ENCODE measurements around the gene UBE2Z. TPM values are rescaled to one million over a fixed set of nuclear protein-coding genes. Genes with fewer than 3 reads are reported as not detected.
A peak's percentile ranks its signal among the peaks of the same experiment; 100 is the strongest.

UBE2Z gene
- total and polyA plus RNA-seq, 2 of the 8 experiments (the other 6 are each of a cell fraction or from before 2014, with no cell fraction given), result 73.4 to 75.9 TPM

DNA sequence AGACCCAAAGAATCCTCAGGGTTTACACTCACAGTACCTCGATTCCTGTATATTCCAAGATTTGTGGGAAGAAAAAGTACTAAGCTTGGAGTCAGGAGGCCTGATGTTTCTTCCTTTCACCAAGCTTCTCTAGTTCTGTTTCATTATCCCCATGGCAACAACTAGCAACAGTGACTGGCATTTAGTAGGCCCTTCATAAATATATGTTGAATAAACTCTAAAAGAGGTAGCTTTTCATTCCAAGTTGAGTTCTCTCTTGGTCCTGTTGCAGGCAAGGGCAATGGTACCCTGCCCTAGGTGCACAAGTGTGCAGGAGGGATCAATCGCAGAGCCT, 527 bp upstream of the UBE2Z start:
- Histone ChIP-seq H3K4me1 (replicated peaks in 1 of 4; ENCODE audit: control insufficient read depth in 3 of 4, insufficient read depth in 4 of 4, low read length in 3 of 4) (peaks cover 5 to 17% (median 6%) of the 10 kb centered on the region in 4 experiments), H3K27me3 (replicated peaks in 1 of 4; ENCODE audit: control insufficient read depth in 3 of 4, extremely low read depth in 1 of 4, insufficient read depth in 3 of 4, low read length in 3 of 4) (no peaks in the 10 kb centered on the region), H3K18ac (ENCODE audit: extremely low read depth, low read length) (peak overlapping the region; percentile 95), H3K4ac (replicated peaks; ENCODE audit: insufficient read length, low read depth, low read length) (peak overlapping the region; percentile 17), H3K36me3 (ENCODE audit: control insufficient read depth in 2 of 4, insufficient read depth in 4 of 4, low read length in 3 of 4) (peaks cover 0 to 26% (median 9%) of the 10 kb centered on the region in 4 experiments; a peak in 5 of 8 replicates), H3K23ac (ENCODE audit: insufficient read length) (no peak overlapping the region), H3K56ac (replicated peaks; ENCODE audit: insufficient read length, low read depth, low read length) (peak overlapping the region; percentile 74), H3K14ac (ENCODE audit: insufficient read length) (no peak overlapping the region), H3K79me1 (ENCODE audit: low read depth, low read length) (peaks cover 17% of the 10 kb centered on the region), H3K79me2 (ENCODE audit: control insufficient read depth in 1 of 2, insufficient read depth in 2 of 2, low read length in 2 of 2) (peaks cover 21 to 37% of the 10 kb centered on the region in 2 experiments), H2BK12ac (ENCODE audit: low read depth, low read length) (peak overlapping the region; percentile 55; the same call in 1 of the 2 replicates), H4K91ac (replicated peaks; ENCODE audit: insufficient read length, low read length) (peak overlapping the region; percentile 87), H2AFZ (ENCODE audit: low read length) (peak overlapping the region; percentile 1; the same call in 1 of the 2 replicates), H3K9ac (replicated peaks in 1 of 4; ENCODE audit: extremely low read depth in 1 of 4, low read depth in 3 of 4, low read length in 3 of 4) (peak overlapping the region in 3 of 4 experiments; percentile 64 to 78 (median 77); a peak in 6 of 7 replicates), H2BK15ac (ENCODE audit: low read length) (0 out of 2 replicates have a peak overlapping the region, but pooled peaks have one; percentile 61), H4K5ac (ENCODE audit: insufficient read length, low read depth, low read length) (peak overlapping the region; percentile 82), H3K4me3 (ENCODE audit: extremely low read depth in 1 of 4, insufficient read depth in 2 of 4, low read depth in 3 of 4, low read length in 4 of 4) (peak overlapping the region; percentile 60 to 97 (median 79)), H2BK20ac (ENCODE audit: low read length) (no peak overlapping the region), H4K20me1 (replicated peaks in 1 of 2; ENCODE audit: control insufficient read depth in 1 of 2, insufficient read depth in 2 of 2, low read length in 2 of 2) (peaks cover 9 to 20% of the 10 kb centered on the region in 2 experiments), H2BK5ac (ENCODE audit: low read depth, low read length) (peak overlapping the region; percentile 94), H3K23me2 (ENCODE audit: low read depth, low read length) (peaks cover 8% of the 10 kb centered on the region), H3K9me3 (ENCODE audit: insufficient read depth in 2 of 2, low read depth in 1 of 2, low read length in 1 of 2) (no peaks in the 10 kb centered on the region), H3K27ac (ENCODE audit: low read depth, low read length) (peak overlapping the region; percentile 89), H2BK120ac (replicated peaks; ENCODE audit: low read depth, low read length) (peak overlapping the region; percentile 13), H3K4me2 (ENCODE audit: insufficient read depth in 1 of 2, low read depth in 2 of 2, low read length in 2 of 2) (peak overlapping the region; percentile 84 to 86), H2AK5ac (ENCODE audit: low read depth, low read length) (0 out of 2 replicates have a peak overlapping the region, but pooled peaks have one; percentile 75), H4K8ac (ENCODE audit: extremely low read depth, insufficient read depth, low read length) (peak overlapping the region; percentile 92; the same call in 1 of the 2 replicates)
- ChIA-PET CTCF (ENCODE audit: partially characterized antibody) (interaction anchor here (0.7 to 2.2 kb wide), 9 partner anchors 14 to 191 kb away, joined by 3 to 16 read pairs (median 4); partner anchors contain the start of gene ATP5MC1), POLR2A (ENCODE audit: partially characterized antibody) (interaction anchor here (0.5 to 8.2 kb wide), 20 partner anchors 9 to 218 kb away, joined by 3 to 93 read pairs (median 4); partner anchors contain the start of genes ATP5MC1, IGF2BP1 and SNF8)
- DNase-seq (ENCODE audit: low read depth in 1 of 2, low spot score in 2 of 2) (no peak), FAIRE-seq (no peak)
- TF ChIP-seq MAFK (IDR thresholded peaks at IDR 0.05; ENCODE audit: low read depth, low read length), result peak; percentile 58
- TF ChIP-seq KDM5A (IDR thresholded peaks at IDR 0.05; ENCODE audit: low read length), result no peak
- TF ChIP-seq RXRA (IDR thresholded peaks at IDR 0.05; ENCODE audit: insufficient read depth, low read depth, low read length), result no peak
- TF ChIP-seq CTBP2 (IDR thresholded peaks at IDR 0.05; ENCODE audit: borderline replicate concordance, insufficient read depth, insufficient read length, low read length), result no peak
- no peak for TF ChIP-seq NANOG (IDR thresholded peaks at IDR 0.05; ENCODE audit: insufficient read depth, low read depth, low read length, poor library complexity, severe bottlenecking)
- TF ChIP-seq FOSL1 (IDR thresholded peaks at IDR 0.05; ENCODE audit: insufficient read depth, low read depth, low read length), result no peak
- 44% methylated on average over 2 of the region's 2 CpGs; no CpG with 5 or more reads in 1 of the 2 experiments for WGBS, 2 experiments (ENCODE audit: extremely low coverage in 1 of 2, insufficient coverage in 1 of 2, insufficient read length in 1 of 2, insufficient replicate concordance in 2 of 2, low coverage in 1 of 2, low lambda C conversion rate in 2 of 2, missing lambda C conversion rate in 1 of 2)
